Thyroid gland (tissue), 4 donors: Measurements from ENCODE around the gene CTNS. TPM values are rescaled to one million over a fixed set of nuclear protein-coding genes. Genes with fewer than 3 reads are reported as not detected.
A peak's percentile ranks its signal among the peaks of the same experiment; 100 is the strongest.

Experiments
- DNase-seq, 2 donors: peaks; one replicate each; pipeline ENCODE4 v3.0.0-alpha.2; 2019
- H3K27ac ChIP-seq, 3 donors: fragments of 200-600 bp; sonication (generic); 1 replicate in 2 of 3; 2 replicates in 1 of 3; pipeline ENCODE4 v1.5.1; 2016 to 2019; ENCODE audit warnings: mild to moderate bottlenecking in 1 of 3, moderate library complexity in 1 of 3
- H3K27me3 ChIP-seq: fragments of 200-600 bp; sonication (generic); one replicate; pipeline ENCODE4 v1.5.1; 2019
- H3K36me3 ChIP-seq, 2 donors: fragments of 200-600 bp; sonication (generic); one replicate each; pipeline ENCODE4 v1.5.1; 2016 to 2019
- H3K4me1 ChIP-seq, 2 donors: fragments of 200-600 bp; sonication (generic); one replicate each; pipeline ENCODE4 v1.5.1; 2017 to 2019
- H3K4me3 ChIP-seq, 3 donors: fragments of 200-600 bp; sonication (generic); replicated peaks in 1 of 3; 1 replicate in 2 of 3; 2 replicates in 1 of 3; pipeline ENCODE4 v1.5.1; 2016; ENCODE audit warnings: mild to moderate bottlenecking in 1 of 3
- H3K9me3 ChIP-seq: fragments of 200-600 bp; sonication (generic); one replicate; pipeline ENCODE4 v1.5.1; 2017
- CTCF ChIP-seq, 6 experiments: fragments of 200-600 bp in 3 of 6; fragments of 450-650 bp in 3 of 6; sonication (generic) in 3 of 6; IDR thresholded peaks; one replicate each; pipeline ENCODE4 v1.5.1; 2016 to 2019; ENCODE audit warnings: antibody characterized with exemption in 6 of 6, mild to moderate bottlenecking in 2 of 6, inconsistent platforms in 1 of 6, moderate library complexity in 1 of 6
- POLR2A ChIP-seq, 2 donors: fragments of 450-650 bp; IDR thresholded peaks; one replicate each; pipeline ENCODE4 v1.6.1; 2017; ENCODE audit warnings: antibody characterized with exemption in 2 of 2, mild to moderate bottlenecking in 2 of 2, moderate library complexity in 1 of 2
- WGBS, 2 donors: methylation state at CpG; one replicate each; pipeline ENCODE4 v1.1.5; 2017; 5-methylcytosine and 5-hydroxymethylcytosine counted together
- intact Hi-C: fragments of 100-400 bp; cut with DNase I; formaldehyde crosslinking; loops from one replicate; pipeline ENCODE4 v1.15.1; 2023
- total RNA-seq, 4 donors: library from RNA; depleted of rRNA; stranded (reverse); fragments of >200 nt; gene quantifications; one replicate each; pipeline ENCODE4 v1.2.3, GENCODE V29; 2016

CTNS gene
- total RNA-seq, 4 donors from 2014 or later = 21.4 to 36.6 (median 28.6) TPM

DNA sequence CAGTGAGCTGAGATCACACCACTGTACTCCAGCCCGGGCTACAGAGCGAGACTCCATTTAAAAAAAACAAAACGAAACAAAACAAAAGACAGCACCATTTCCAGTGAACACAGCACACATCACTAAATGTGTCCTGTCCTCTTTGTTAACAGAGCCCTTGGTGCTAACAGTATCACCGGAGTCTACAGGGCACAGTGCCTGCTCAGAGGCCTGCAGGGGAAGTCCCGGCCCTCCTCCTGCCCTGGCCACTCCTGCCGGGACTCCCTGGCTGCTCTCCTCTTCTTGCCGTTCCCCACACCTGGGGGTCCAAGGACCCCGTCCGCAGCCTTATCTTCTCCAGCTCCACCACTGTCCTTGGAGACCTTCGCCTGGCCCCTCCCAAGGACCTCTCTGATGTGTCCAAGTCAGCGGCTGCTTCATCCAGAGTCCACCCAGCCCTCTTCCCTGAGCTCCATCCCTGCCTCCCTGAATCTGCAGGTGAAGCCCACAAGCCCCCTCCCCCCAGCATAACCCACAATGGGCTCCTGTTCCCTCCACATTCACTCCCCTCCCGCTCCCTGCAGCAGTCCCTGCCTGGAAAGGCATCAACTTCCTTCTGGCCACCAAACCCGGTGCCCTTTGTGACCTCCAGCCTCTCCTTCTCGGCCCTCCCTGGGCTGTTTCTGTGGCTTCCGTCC is 35.9 kb upstream of the CTNS start:
- no peak for TF ChIP-seq POLR2A (IDR thresholded peaks at IDR 0.05)
- no peak for TF ChIP-seq CTCF (IDR thresholded peaks at IDR 0.05)
- DNase-seq = no peak
- Histone ChIP-seq H3K4me3 (no peak overlapping the region), H3K36me3 (no peaks in the 10 kb centered on the region), H3K9me3 (no peaks in the 10 kb centered on the region), H3K27ac (no peak overlapping the region), H3K27me3 (no peaks in the 10 kb centered on the region), H3K4me1 (no peaks in the 10 kb centered on the region)
- 73 to 77% methylated on average over 15 of the region's 15 CpGs for WGBS, 2 donors
- intact Hi-C loops = no loop called here

GRCh38 chr17:3602499-3602898 is 34.1 kb upstream of the CTNS start:
- TF ChIP-seq POLR2A (IDR thresholded peaks at IDR 0.05) (no peak), CTCF (IDR thresholded peaks at IDR 0.05) (peak in 3 of 6 experiments; percentile 17 to 22 (median 21))
- no peak for DNase-seq
- intact Hi-C loops = no loop called here
- WGBS, 2 donors = 71 to 73% methylated on average over 16 of the region's 16 CpGs
- Histone ChIP-seq H3K4me3 (no peak overlapping the region), H3K4me1 (no peaks in the 10 kb centered on the region), H3K36me3 (no peaks in the 10 kb centered on the region), H3K27ac (no peak overlapping the region), H3K9me3 (no peaks in the 10 kb centered on the region), H3K27me3 (no peaks in the 10 kb centered on the region)

- no peaks in the 10 kb centered on the region for H3K4me1 ChIP-seq
- no peaks in the 10 kb centered on the region for H3K27me3 ChIP-seq
- no peak overlapping the region for H3K4me3 ChIP-seq
- peaks cover 0 to 3% of the 10 kb centered on the region in 2 donors for H3K36me3 ChIP-seq
- no peaks in the 10 kb centered on the region for H3K9me3 ChIP-seq
- no peak overlapping the region for H3K27ac ChIP-seq
- TF ChIP-seq POLR2A (IDR thresholded peaks at IDR 0.05) (no peak), CTCF (IDR thresholded peaks at IDR 0.05) (no peak)
- 89 to 93% methylated on average over 17 of the region's 17 CpGs for WGBS, 2 donors
- intact Hi-C loops = no loop called here
- no peak for DNase-seq
Measured at GRCh38 chr17:3603119-3603869, 33.3 kb upstream of the CTNS start.

DNA sequence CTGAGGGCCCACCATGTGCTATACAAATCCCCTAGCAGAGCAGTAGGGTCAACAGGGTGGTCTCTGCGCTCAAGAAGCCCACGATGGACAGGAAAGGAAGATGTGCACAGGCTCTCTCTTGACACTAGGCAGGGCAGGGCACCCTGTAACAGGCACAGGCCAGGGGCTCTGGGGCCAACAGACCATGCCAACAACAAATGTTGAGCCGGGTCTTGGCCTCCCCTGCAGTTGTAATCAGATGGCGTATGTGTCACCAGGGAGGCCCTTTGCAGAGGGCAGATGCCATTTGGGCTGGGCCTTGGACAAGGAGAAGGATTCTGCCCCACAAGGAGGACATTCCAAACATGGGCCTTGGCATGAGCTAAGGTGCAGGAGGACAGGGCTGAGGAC is 32.7 kb upstream of the CTNS start:
- intact Hi-C loops = no loop called here
- Histone ChIP-seq H3K9me3 (no peaks in the 10 kb centered on the region), H3K27ac (no peak overlapping the region), H3K36me3 (peaks cover 3% of the 10 kb centered on the region in 2 donors), H3K27me3 (no peaks in the 10 kb centered on the region), H3K4me1 (no peaks in the 10 kb centered on the region), H3K4me3 (no peak overlapping the region)
- TF ChIP-seq POLR2A (IDR thresholded peaks at IDR 0.05) (no peak), CTCF (IDR thresholded peaks at IDR 0.05) (no peak)
- WGBS, 2 donors = 91 to 100% methylated on average over 3 to 4 of the region's 4 CpGs
- DNase-seq = no peak

DNA sequence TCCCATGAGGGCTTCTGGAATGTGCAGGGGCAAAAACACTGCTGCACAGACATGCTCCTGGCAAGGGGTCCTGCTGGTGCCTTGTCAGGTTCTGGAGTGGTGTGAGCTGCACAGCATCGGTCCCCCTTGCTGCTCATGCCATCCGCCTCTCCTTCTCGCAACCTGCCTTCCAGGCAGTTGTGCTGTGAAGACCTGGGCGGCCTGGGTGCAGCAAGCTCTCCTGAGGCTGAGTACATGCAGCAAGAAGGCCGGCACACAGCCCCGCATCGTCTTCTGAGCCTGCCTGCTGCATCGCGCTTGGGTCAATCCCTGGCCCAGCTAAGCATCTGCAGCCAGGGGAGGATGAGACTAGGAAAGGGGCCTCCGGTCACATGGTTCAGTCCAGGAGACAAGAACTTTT is 26.9 kb upstream of the CTNS start:
- WGBS, 2 donors = 95 to 96% methylated on average over 4 to 9 of the region's 10 CpGs
- Histone ChIP-seq H3K27ac (no peak overlapping the region), H3K36me3 (peaks cover 23 to 29% of the 10 kb centered on the region in 2 donors), H3K4me1 (no peaks in the 10 kb centered on the region), H3K4me3 (no peak overlapping the region), H3K27me3 (no peaks in the 10 kb centered on the region), H3K9me3 (no peaks in the 10 kb centered on the region)
- intact Hi-C loops = no loop called here
- DNase-seq = no peak
- TF ChIP-seq CTCF (IDR thresholded peaks at IDR 0.05) (no peak), POLR2A (IDR thresholded peaks at IDR 0.05) (no peak)
